H9 (cell line): ENCODE measurements around the gene C20orf204. TPM values are rescaled to one million over a fixed set of nuclear protein-coding genes. Genes with fewer than 3 reads are reported as not detected.

Experiments used
- DNase-seq: peaks from one replicate; pipeline ENCODE4 v3.0.0-alpha.2; 2017
- H2AFZ ChIP-seq: one replicate; pipeline ENCODE4 v1.6.1; 2013; ENCODE audit warnings: mild to moderate bottlenecking, low read length, control low read depth, moderate library complexity
- H2AK5ac ChIP-seq: 2 replicates; pipeline ENCODE4 v1.6.1; 2013; ENCODE audit warnings: low read length, control low read depth, mixed read lengths; ENCODE audit not compliant: insufficient read length
- H2BK120ac ChIP-seq: one replicate; pipeline ENCODE4 v1.6.1; 2013; ENCODE audit warnings: low read depth, mild to moderate bottlenecking, low read length, control low read depth, inconsistent platforms; ENCODE audit not compliant: poor library complexity, severe bottlenecking
- H2BK12ac ChIP-seq: 2 replicates; pipeline ENCODE4 v1.6.1; 2013; ENCODE audit warnings: low read length, control low read depth, mixed read lengths, low read depth; ENCODE audit not compliant: insufficient read length
- H2BK15ac ChIP-seq: 2 replicates; pipeline ENCODE4 v1.6.1; 2013; ENCODE audit warnings: low read depth, low read length, control low read depth
- H2BK20ac ChIP-seq: one replicate; pipeline ENCODE4 v1.6.1; 2013; ENCODE audit warnings: low read depth, mild to moderate bottlenecking, low read length, control low read depth, inconsistent platforms; ENCODE audit not compliant: poor library complexity, severe bottlenecking
- H2BK5ac ChIP-seq: 2 replicates; pipeline ENCODE4 v1.6.1; 2013; ENCODE audit warnings: low read length, control low read depth, mixed read lengths; ENCODE audit not compliant: insufficient read length
- H3K14ac ChIP-seq: 2 replicates; pipeline ENCODE4 v1.6.1; 2013; ENCODE audit warnings: low read length, control low read depth; ENCODE audit not compliant: insufficient read depth
- H3K18ac ChIP-seq: 2 replicates; pipeline ENCODE4 v1.6.1; 2013; ENCODE audit warnings: low read depth, mild to moderate bottlenecking, mixed read lengths, low read length, control low read depth; ENCODE audit not compliant: insufficient read length
- H3K23ac ChIP-seq: 2 replicates; pipeline ENCODE4 v1.6.1; 2013; ENCODE audit warnings: low read length, control low read depth, mixed read lengths, low read depth; ENCODE audit not compliant: insufficient read length
- H3K23me2 ChIP-seq: 2 replicates; pipeline ENCODE4 v1.6.1; 2013; ENCODE audit warnings: low read depth, mild to moderate bottlenecking, mixed read lengths, low read length, control low read depth; ENCODE audit not compliant: insufficient read length, poor library complexity, severe bottlenecking
- H3K27ac ChIP-seq: 2 replicates; pipeline ENCODE4 v1.5.1; 2013; ENCODE audit warnings: low read length, control low read depth, mixed read lengths, low read depth; ENCODE audit not compliant: insufficient read length
- H3K27me3 ChIP-seq: 2 replicates; pipeline ENCODE4 v1.6.1; 2013; ENCODE audit warnings: low read length, control low read depth, inconsistent platforms; ENCODE audit not compliant: insufficient read depth
- H3K4ac ChIP-seq: 2 replicates; pipeline ENCODE4 v1.6.1; 2013; ENCODE audit warnings: low read depth, mild to moderate bottlenecking, control low read depth, inconsistent platforms, low read length, moderate library complexity
- H3K4me1 ChIP-seq: 2 replicates; pipeline ENCODE4 v1.6.1; 2013; ENCODE audit warnings: low read length, control low read depth, inconsistent platforms; ENCODE audit not compliant: insufficient read depth
- H3K4me2 ChIP-seq: 2 replicates; pipeline ENCODE4 v1.6.1; 2013; ENCODE audit warnings: low read length, control low read depth, mixed read lengths; ENCODE audit not compliant: insufficient read length, insufficient read depth
- H3K56ac ChIP-seq: 2 replicates; pipeline ENCODE4 v1.6.1; 2013; ENCODE audit warnings: low read depth, mild to moderate bottlenecking, mixed read lengths, low read length, control low read depth; ENCODE audit not compliant: insufficient read length
- H3K79me1 ChIP-seq: 2 replicates; pipeline ENCODE4 v1.6.1; 2013; ENCODE audit warnings: low read depth, mild to moderate bottlenecking, moderate library complexity, low read length, control low read depth, inconsistent platforms; ENCODE audit not compliant: insufficient read depth, poor library complexity, severe bottlenecking
- H3K79me2 ChIP-seq: 2 replicates; pipeline ENCODE4 v1.6.1; 2013; ENCODE audit warnings: low read length, control low read depth, inconsistent platforms; ENCODE audit not compliant: insufficient read depth
- H3K9ac ChIP-seq: 2 replicates; pipeline ENCODE4 v1.6.1; 2013; ENCODE audit warnings: low read length, control low read depth, mixed read lengths; ENCODE audit not compliant: insufficient read length; ENCODE audit errors: extremely low read depth
- H3K9me3 ChIP-seq: one replicate; pipeline ENCODE4 v1.6.1; 2013; ENCODE audit warnings: low read depth, low read length, inconsistent platforms; ENCODE audit not compliant: control insufficient read depth
- H3T11ph ChIP-seq: one replicate; pipeline ENCODE4 v1.6.1; 2013; ENCODE audit warnings: mild to moderate bottlenecking, low read length, control low read depth, inconsistent platforms
- H4K20me1 ChIP-seq: one replicate; pipeline ENCODE4 v1.6.1; 2013; ENCODE audit not compliant: control insufficient read depth, insufficient read length, insufficient read depth
- H4K5ac ChIP-seq: 2 replicates; pipeline ENCODE4 v1.6.1; 2013; ENCODE audit warnings: low read depth, mild to moderate bottlenecking, mixed read lengths, low read length, control low read depth; ENCODE audit not compliant: insufficient read length
- H4K8ac ChIP-seq: replicated peaks from 2 replicates; pipeline ENCODE4 v1.6.1; 2013; ENCODE audit warnings: low read length, control low read depth, mixed read lengths, low read depth; ENCODE audit not compliant: insufficient read length
- H4K91ac ChIP-seq: 2 replicates; pipeline ENCODE4 v1.6.1; 2013; ENCODE audit warnings: low read depth, mild to moderate bottlenecking, moderate library complexity, mixed read lengths, low read length, control low read depth; ENCODE audit not compliant: insufficient read length
- H3K27ac Mint-ChIP-seq, 3 experiments: 2 replicates in 2 of 3; 3 replicates in 1 of 3; pipeline ENCODE4 v1.8.0; 2020 to 2021; ENCODE audit warnings: mixed read lengths in 3 of 3, mild to moderate bottlenecking in 1 of 3, moderate library complexity in 1 of 3
- H3K27me3 Mint-ChIP-seq: 2 replicates; pipeline ENCODE4 v1.8.0; 2021; ENCODE audit warnings: low read depth, mild to moderate bottlenecking, moderate library complexity, mixed read lengths
- H3K36me3 Mint-ChIP-seq, 3 experiments: 2 replicates in 2 of 3; 3 replicates in 1 of 3; pipeline ENCODE4 v1.8.0; 2020 to 2021; ENCODE audit warnings: low read depth in 3 of 3, mixed read lengths in 3 of 3; ENCODE audit not compliant: insufficient read depth in 1 of 3
- H3K4me1 Mint-ChIP-seq, 2 experiments: 2 replicates each; pipeline ENCODE4 v1.8.0; 2020; ENCODE audit warnings: mixed read lengths in 2 of 2
- H3K4me3 Mint-ChIP-seq, 2 experiments: 2 replicates in 1 of 2; 3 replicates in 1 of 2; pipeline ENCODE4 v1.8.0; 2020 to 2021; ENCODE audit warnings: mild to moderate bottlenecking in 2 of 2, mixed read lengths in 2 of 2, moderate library complexity in 1 of 2
- H3K9me3 Mint-ChIP-seq, 2 experiments: 2 replicates in 1 of 2; 3 replicates in 1 of 2; pipeline ENCODE4 v1.8.0; 2020; ENCODE audit warnings: mild to moderate bottlenecking in 2 of 2, mixed read lengths in 2 of 2, moderate library complexity in 1 of 2
- CTCF ChIP-seq: fragments of 200-600 bp; sonication (generic); conservative IDR thresholded peaks from 3 replicates; pipeline ENCODE4 v1.8.0; 2021; ENCODE audit warnings: antibody characterized with exemption, mild to moderate bottlenecking
- WGBS: extraction: QIAGEN DNeasy Blood & Tissue Kit; methylation state at CpG from one replicate; pipeline ENCODE4 v1.1.7; 2013; ENCODE audit warnings: missing lambda C conversion rate, low lambda C conversion rate, mixed read lengths; ENCODE audit not compliant: insufficient read length; ENCODE audit errors: extremely low coverage; 5-methylcytosine and 5-hydroxymethylcytosine counted together
- total RNA-seq: library from RNA; stranded (reverse); gene quantifications from 2 replicates; pipeline ENCODE4 v1.2.1, GENCODE V29; 2021

C20orf204 gene
- total RNA-seq, 1 experiment from 2014 or later, result 2.2 TPM

GRCh38 chr20:64056639-64056888 lies 20.6 kb downstream of the C20orf204 start:
- no peak overlapping the region for H3K4ac ChIP-seq
- Mint-ChIP-seq H3K4me1 (peaks cover 21 to 30% of the 10 kb centered on the region in 2 experiments), H3K36me3 (no peaks in the 10 kb centered on the region; a peak in 1 of 7 replicates), H3K9me3 (no peaks in the 10 kb centered on the region; a peak in 1 of 5 replicates), H3K27ac (no peak overlapping the region), H3K27me3 (peaks cover 20% of the 10 kb centered on the region), H3K4me3 (no peak overlapping the region)
- H3K23me2 ChIP-seq, result no peaks in the 10 kb centered on the region
- no peak overlapping the region for H3K4me2 ChIP-seq
- H2BK12ac ChIP-seq, result no peak overlapping the region
- no peaks in the 10 kb centered on the region for H4K20me1 ChIP-seq
- no peaks in the 10 kb centered on the region for H3K4me1 ChIP-seq
- H3T11ph ChIP-seq, result no peak overlapping the region
- no peak overlapping the region for H4K8ac ChIP-seq
- no peaks in the 10 kb centered on the region for H3K9me3 ChIP-seq
- no peaks in the 10 kb centered on the region for H3K79me2 ChIP-seq
- H3K27ac ChIP-seq, result no peak overlapping the region
- H4K91ac ChIP-seq, result no peak overlapping the region
- no peaks in the 10 kb centered on the region for H3K27me3 ChIP-seq
- no CpG with 5 or more reads among the region's 7 CpGs for WGBS
- no peak overlapping the region for H3K18ac ChIP-seq
- H3K56ac ChIP-seq, result no peak overlapping the region
- no peak overlapping the region for H2AK5ac ChIP-seq
- no peak overlapping the region for H3K14ac ChIP-seq
- H2BK120ac ChIP-seq, result no peak overlapping the region
- no peak overlapping the region for H3K23ac ChIP-seq
- H4K5ac ChIP-seq, result no peak overlapping the region
- DNase-seq, result no peak
- no peak overlapping the region for H2AFZ ChIP-seq
- H2BK5ac ChIP-seq, result no peak overlapping the region
- TF ChIP-seq CTCF, result no peak
- H3K79me1 ChIP-seq, result no peaks in the 10 kb centered on the region
- no peak overlapping the region for H3K9ac ChIP-seq
- no peak overlapping the region for H2BK20ac ChIP-seq
- no peak overlapping the region for H2BK15ac ChIP-seq
